Measurements from ENCODE around the gene TVP23A.
"Not testable (repeated sequence)": the region's sequence is repeated elsewhere in the genome, so short reads cannot be mapped to it uniquely, and the experiment has no call there.

TVP23A gene

GRCh38 chr16:10744370-10745030, 74.1 kb downstream of the TVP23A start:
- no peak for DNase-seq

- DNase-seq = peak; percentile 96 to 99 (median 98)
Measured at GRCh38 chr16:10743610-10744369, 74.8 kb downstream of the TVP23A start, which contains the start of gene NUBP1. TSS of gene NUBP1 (plus strand) at chr16:10743842. CDS start at chr16:10743864, 22 bp downstream.

GRCh38 chr16:10743227-10743609, 75.4 kb downstream of the TVP23A start:
- no peak for DNase-seq

- DNase-seq = no peak
Measured at GRCh38 chr16:10741844-10742243, 76.8 kb downstream of the TVP23A start.

- not testable (repeated sequence) for DNase-seq
Measured at GRCh38 chr16:10741249-10741648, 77.3 kb downstream of the TVP23A start.

- DNase-seq = no peak
Measured at GRCh38 chr16:10740845-10741208, 77.8 kb downstream of the TVP23A start.

GRCh38 chr16:10740000-10740844, 78.4 kb downstream of the TVP23A start:
- DNase-seq = no peak

- DNase-seq = peak in 2 of 4 experiments; percentile 12 to 13
Measured at GRCh38 chr16:10738231-10739077, 80.1 kb downstream of the TVP23A start.

- DNase-seq = peak; percentile 28 to 50 (median 34)
Measured at GRCh38 chr16:10737068-10737625, 81.4 kb downstream of the TVP23A start.

- DNase-seq = no peak
Measured at GRCh38 chr16:10731790-10732189, 86.8 kb downstream of the TVP23A start.

- DNase-seq = no peak
Measured at GRCh38 chr16:10729104-10730048, 89.2 kb downstream of the TVP23A start.

GRCh38 chr16:10728003-10728887, 90.3 kb downstream of the TVP23A start:
- no peak for DNase-seq

Measured in activated CD4-positive, CD25-positive, alpha-beta regulatory T cell (primary cell).